Chondrocyte (in vitro differentiated cells): Measurements from ENCODE around the gene CYFIP1. TPM values are rescaled to one million over a fixed set of nuclear protein-coding genes. Genes with fewer than 3 reads are reported as not detected.

Experiments
- DNase-seq: peaks from one replicate; pipeline ENCODE4 v3.0.0; 2021; ENCODE audit warnings: mixed read lengths, low spot score
- H3K27ac Mint-ChIP-seq: one replicate; pipeline ENCODE4 v1.8.0; 2021; ENCODE audit warnings: mild to moderate bottlenecking, moderate library complexity, mixed read lengths; ENCODE audit not compliant: unreplicated experiment
- H3K27me3 Mint-ChIP-seq: 2 replicates; pipeline ENCODE4 v1.8.0; 2021; ENCODE audit warnings: low read depth, mixed read lengths
- H3K36me3 Mint-ChIP-seq: 2 replicates; pipeline ENCODE4 v1.8.0; 2021; ENCODE audit warnings: low read depth, mixed read lengths
- H3K4me1 Mint-ChIP-seq: 2 replicates; pipeline ENCODE4 v1.8.0; 2021; ENCODE audit warnings: low read depth, mild to moderate bottlenecking, mixed read lengths
- H3K4me3 Mint-ChIP-seq: one replicate; pipeline ENCODE4 v1.8.0; 2021; ENCODE audit warnings: mild to moderate bottlenecking, moderate library complexity, mixed read lengths; ENCODE audit not compliant: unreplicated experiment
- H3K9me3 Mint-ChIP-seq: 2 replicates; pipeline ENCODE4 v1.8.0; 2021; ENCODE audit warnings: low read depth, mixed read lengths
- total RNA-seq: library from RNA; stranded (reverse); gene quantifications from 3 replicates; pipeline ENCODE4 v1.2.1, GENCODE V29; 2021
- TF ChIP-seq, protein P1 (sequence below): fragments of 200-600 bp; sonication (generic); IDR thresholded peaks from 2 replicates; pipeline ENCODE4 v1.5.0; 2021; ENCODE audit warnings: antibody characterized with exemption, mild to moderate bottlenecking, moderate library complexity

CYFIP1 gene
- total RNA-seq, 1 donor from 2014 or later: 98.5 TPM

DNA sequence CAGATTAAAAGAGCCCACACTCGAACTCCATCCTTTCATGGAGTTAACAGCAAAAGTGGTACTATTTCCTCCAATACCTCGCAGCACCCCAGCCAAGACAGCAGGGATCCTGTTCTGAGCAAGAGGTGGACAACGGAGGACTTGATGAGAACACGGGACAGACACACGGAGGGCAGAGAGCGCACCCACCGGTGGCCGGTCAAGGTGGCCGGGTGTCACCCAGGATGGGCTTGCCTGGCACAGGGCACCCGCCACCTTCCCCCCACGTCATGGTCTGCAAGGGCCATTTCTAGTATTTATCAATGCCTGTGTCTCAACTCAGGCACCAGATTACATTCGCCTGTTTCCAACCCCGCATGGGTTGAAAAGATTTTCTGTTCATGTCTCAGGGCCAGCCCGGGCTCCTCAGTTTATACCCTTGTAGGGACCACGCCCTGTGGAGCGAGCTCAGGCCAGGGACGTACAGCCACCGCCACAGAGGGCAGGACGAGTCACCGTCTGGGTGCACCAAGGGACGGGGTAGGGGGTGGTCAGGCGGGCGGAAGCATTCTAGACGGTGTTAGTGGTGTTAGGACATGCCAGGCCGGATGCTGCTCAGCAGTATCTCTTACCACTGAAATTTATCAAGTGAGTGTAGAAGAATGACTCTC, 64.2 kb downstream of the CYFIP1 start:
- peak; percentile 87 for DNase-seq
- no peaks in the 10 kb centered on the region for H3K4me1 Mint-ChIP-seq
- H3K27me3 Mint-ChIP-seq: no peaks in the 10 kb centered on the region
- H3K9me3 Mint-ChIP-seq: no peaks in the 10 kb centered on the region
- TF ChIP-seq, protein P1, sequence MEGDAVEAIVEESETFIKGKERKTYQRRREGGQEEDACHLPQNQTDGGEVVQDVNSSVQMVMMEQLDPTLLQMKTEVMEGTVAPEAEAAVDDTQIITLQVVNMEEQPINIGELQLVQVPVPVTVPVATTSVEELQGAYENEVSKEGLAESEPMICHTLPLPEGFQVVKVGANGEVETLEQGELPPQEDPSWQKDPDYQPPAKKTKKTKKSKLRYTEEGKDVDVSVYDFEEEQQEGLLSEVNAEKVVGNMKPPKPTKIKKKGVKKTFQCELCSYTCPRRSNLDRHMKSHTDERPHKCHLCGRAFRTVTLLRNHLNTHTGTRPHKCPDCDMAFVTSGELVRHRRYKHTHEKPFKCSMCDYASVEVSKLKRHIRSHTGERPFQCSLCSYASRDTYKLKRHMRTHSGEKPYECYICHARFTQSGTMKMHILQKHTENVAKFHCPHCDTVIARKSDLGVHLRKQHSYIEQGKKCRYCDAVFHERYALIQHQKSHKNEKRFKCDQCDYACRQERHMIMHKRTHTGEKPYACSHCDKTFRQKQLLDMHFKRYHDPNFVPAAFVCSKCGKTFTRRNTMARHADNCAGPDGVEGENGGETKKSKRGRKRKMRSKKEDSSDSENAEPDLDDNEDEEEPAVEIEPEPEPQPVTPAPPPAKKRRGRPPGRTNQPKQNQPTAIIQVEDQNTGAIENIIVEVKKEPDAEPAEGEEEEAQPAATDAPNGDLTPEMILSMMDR: no peak
- peaks cover 53% of the 10 kb centered on the region for H3K36me3 Mint-ChIP-seq
- H3K4me3 Mint-ChIP-seq: no peak overlapping the region
- peak overlapping the region; percentile 20 for H3K27ac Mint-ChIP-seq

DNA sequence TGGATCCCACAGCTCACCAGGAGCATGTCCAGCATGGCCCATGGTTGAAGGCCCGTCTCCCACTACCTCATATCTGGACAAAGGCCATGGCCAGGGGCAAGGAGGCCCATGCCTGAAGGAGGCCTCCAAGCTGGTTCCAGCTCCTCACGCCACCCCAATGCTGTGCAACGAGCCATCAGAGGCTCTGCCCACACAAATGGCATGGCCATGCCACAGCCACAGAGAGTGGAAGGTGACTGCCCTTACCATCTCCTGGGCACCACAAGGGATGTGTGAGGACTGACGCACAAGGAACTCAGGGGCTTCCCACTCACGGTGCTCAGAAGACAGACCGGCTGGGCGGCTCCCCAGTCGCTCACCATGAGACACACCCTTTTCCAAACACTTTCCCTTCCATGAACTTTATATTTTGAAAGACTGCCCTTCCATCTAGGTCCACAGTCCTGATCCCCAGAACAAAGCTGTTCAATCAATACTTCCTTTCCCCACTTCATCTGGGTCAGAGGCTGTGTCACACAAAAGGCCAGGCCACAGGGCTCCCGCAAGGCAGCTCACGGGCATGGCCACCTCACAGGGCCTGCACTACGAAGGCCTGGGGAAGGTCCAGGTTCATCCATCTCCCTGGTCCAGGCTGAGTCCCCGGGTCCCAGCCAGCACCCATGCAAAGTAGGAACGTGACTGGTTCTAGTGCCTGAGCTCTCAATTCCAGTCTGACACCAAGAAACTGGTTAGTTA, 66.4 kb downstream of the CYFIP1 start:
- Mint-ChIP-seq H3K27me3 (no peaks in the 10 kb centered on the region), H3K36me3 (peaks cover 54% of the 10 kb centered on the region), H3K9me3 (no peaks in the 10 kb centered on the region), H3K4me3 (no peak overlapping the region), H3K4me1 (no peaks in the 10 kb centered on the region), H3K27ac (no peak overlapping the region)
- TF ChIP-seq, protein P1: no peak
- peak; percentile 60 for DNase-seq

DNA sequence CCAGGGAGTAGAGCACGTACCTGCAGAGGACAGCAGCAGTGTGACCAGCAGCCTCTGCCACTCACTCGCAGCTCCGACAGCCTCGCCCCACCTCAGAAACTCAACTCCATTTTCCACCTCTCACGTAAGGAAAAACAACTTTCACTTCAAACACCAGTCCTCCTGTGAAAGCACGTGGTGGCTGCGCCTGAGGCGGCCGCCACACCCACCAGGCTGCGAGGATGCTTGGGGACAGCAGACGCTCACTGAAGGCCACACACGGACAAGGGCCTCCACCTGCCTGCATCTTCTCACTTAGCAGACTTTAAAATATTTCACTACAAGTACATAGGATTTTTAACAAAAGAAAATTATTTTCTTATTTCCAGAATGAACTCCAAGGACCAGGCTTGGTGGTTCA, 67.9 kb downstream of the CYFIP1 start:
- Mint-ChIP-seq H3K27me3 (no peaks in the 10 kb centered on the region), H3K36me3 (peaks cover 57% of the 10 kb centered on the region), H3K4me1 (no peaks in the 10 kb centered on the region), H3K4me3 (no peak overlapping the region), H3K9me3 (no peaks in the 10 kb centered on the region), H3K27ac (no peak overlapping the region)
- TF ChIP-seq, protein P1: no peak
- peak; percentile 66 for DNase-seq

DNA sequence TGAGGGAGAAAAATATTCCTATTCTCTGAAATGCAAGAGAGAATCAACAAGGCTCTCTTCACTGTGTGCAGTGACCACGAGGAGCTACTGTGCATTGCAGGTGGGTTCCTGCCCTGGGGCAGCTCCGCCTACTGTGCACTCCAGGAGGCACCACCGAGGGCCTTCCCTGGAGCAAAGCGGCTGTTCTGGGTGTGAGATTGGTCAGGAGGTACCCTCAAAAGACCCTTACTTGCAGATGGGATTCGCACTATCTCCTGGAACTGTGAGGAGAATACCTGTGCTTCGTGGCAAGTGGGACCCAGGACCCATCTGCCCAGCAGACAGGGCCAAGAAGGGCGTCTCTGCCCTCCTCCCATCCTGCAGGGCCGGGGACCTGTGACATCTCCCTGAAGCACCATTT, 68.9 kb downstream of the CYFIP1 start:
- no peak overlapping the region for H3K27ac Mint-ChIP-seq
- peaks cover 50% of the 10 kb centered on the region for H3K36me3 Mint-ChIP-seq
- H3K4me1 Mint-ChIP-seq: no peaks in the 10 kb centered on the region

DNA sequence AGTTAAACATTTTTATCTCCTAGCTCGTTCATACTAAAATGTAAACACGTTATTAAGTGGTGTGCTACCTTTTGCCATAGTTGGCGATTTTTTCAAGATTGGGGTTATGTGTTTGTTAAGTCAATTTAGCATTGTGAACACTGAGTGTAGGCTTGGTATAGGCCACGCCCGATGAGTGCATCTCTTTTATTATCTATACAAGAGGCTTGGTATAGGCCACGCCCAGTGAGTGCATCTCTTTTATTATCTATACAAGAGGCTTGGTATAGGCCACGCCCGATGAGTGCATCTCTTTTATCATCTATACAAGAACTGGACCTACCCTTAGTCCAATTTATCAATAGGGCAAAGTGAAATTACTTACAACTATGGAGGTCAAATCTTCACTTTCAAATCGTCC, 71.3 kb downstream of the CYFIP1 start:
- H3K27me3 Mint-ChIP-seq: no peaks in the 10 kb centered on the region
- H3K27ac Mint-ChIP-seq: no peak overlapping the region
- H3K4me3 Mint-ChIP-seq: no peak overlapping the region
- DNase-seq: peak; percentile 7
- H3K4me1 Mint-ChIP-seq: no peaks in the 10 kb centered on the region
- TF ChIP-seq, protein P1: no peak
- H3K9me3 Mint-ChIP-seq: no peaks in the 10 kb centered on the region
- H3K36me3 Mint-ChIP-seq: peaks cover 40% of the 10 kb centered on the region

More for the DNA sequence above, 68.9 kb downstream of the CYFIP1 start:
- no peaks in the 10 kb centered on the region for H3K9me3 Mint-ChIP-seq
- TF ChIP-seq, protein P1: no peak
- H3K4me3 Mint-ChIP-seq: no peak overlapping the region
- H3K27me3 Mint-ChIP-seq: no peaks in the 10 kb centered on the region
- DNase-seq: peak; percentile 56
